ENCODE results near the gene SMAD4.
"Not testable (repeated sequence)": the region's sequence is repeated elsewhere in the genome, so short reads cannot be mapped to it uniquely, and the experiment has no call there.

GRCh38 chr18:51003174-51003573, 26.8 kb upstream of the SMAD4 start:
- TF ChIP-seq SP1 (CRISPR knock-in tag; conservative IDR thresholded peaks at IDR 0.05); USF2 (CRISPR knock-in tag; IDR thresholded peaks at IDR 0.05); NR2C2 (CRISPR knock-in tag; IDR thresholded peaks at IDR 0.05); ZNF281 (CRISPR knock-in tag; IDR thresholded peaks at IDR 0.05); TCF7 (CRISPR knock-in tag; IDR thresholded peaks at IDR 0.05; ENCODE audit: low read depth); KAT7 (CRISPR knock-in tag; IDR thresholded peaks at IDR 0.05; ENCODE audit: borderline replicate concordance): not testable (repeated sequence)

Data from WTC11 (cell line).